OCI-LY1 (cell line): ENCODE measurements around the gene DHRS3.

ENCODE experiments used
- CTCF ChIP-seq: fragments of 200-600 bp; sonication (generic), shearing (Covaris generic); IDR thresholded peaks from 2 replicates; pipeline ENCODE4 v1.5.1; 2017; ENCODE audit warnings: mild to moderate bottlenecking, antibody characterized with exemption, low read length, moderate library complexity, mixed read lengths
- EZH2 ChIP-seq: fragments of 200-600 bp; sonication (generic), shearing (Covaris generic); IDR thresholded peaks from 2 replicates; pipeline ENCODE4 v1.8.0; 2017; ENCODE audit warnings: borderline replicate concordance, mixed run types, mild to moderate bottlenecking, antibody characterized with exemption, low read length, moderate library complexity, mixed read lengths

DNA sequence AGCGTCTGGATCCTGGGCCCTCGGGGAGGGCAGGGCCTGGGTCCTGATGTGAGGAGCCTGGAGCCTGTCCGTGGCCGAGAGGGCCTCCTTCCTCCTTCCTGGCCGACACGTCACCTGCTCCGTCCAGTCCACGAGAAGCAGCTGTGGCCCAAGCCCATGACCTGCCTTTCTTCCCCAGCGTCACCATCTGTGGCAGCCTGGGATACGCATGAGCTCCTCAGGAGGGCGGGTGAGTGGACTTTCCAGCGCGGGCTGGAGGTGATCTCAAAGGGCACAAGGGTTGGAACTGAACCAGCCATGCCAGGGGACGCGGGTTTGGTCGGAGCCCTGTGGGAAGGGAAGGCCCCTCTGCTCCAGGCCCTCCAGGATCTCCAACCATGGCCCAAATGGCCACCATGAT, 90.4 kb downstream of the DHRS3 start:
- TF ChIP-seq CTCF (no peak), EZH2 (no peak)
